ENCODE results near the gene LGALS9. TPM values are rescaled to one million over a fixed set of nuclear protein-coding genes. Genes with fewer than 3 reads are reported as not detected.

The LGALS9 gene
- polyA plus RNA-seq, 1 donor (not counting 4 experiments of a cell fraction or from before 2014, with no cell fraction given), result 0.94 TPM

- H3K9me3 ChIP-seq (ENCODE audit: control insufficient read depth, low read depth, low read length), result no peaks in the 10 kb centered on the region
- no peak overlapping the region for H3K4me3 ChIP-seq (ENCODE audit: control insufficient read depth in 2 of 3, extremely low read depth in 1 of 3, insufficient read depth in 2 of 3, low read depth in 1 of 3, low read length in 3 of 3)
- DNase-seq (ENCODE audit: low read depth, low spot score) (no peak), FAIRE-seq (no peak)
- H4K20me1 ChIP-seq (ENCODE audit: control insufficient read depth, extremely low read depth, insufficient read depth, low read length), result no peaks in the 10 kb centered on the region
- no peak overlapping the region for H3K4me2 ChIP-seq (ENCODE audit: control insufficient read depth, extremely low read depth, insufficient read depth, low read depth, low read length)
- H2AFZ ChIP-seq (ENCODE audit: control insufficient read depth, low read length), result no peak overlapping the region
- no peaks in the 10 kb centered on the region for H3K27me3 ChIP-seq (ENCODE audit: control insufficient read depth, extremely low read depth, insufficient read depth, low read length)
- H3K79me2 ChIP-seq (ENCODE audit: control insufficient read depth, insufficient read depth, low read length), result no peaks in the 10 kb centered on the region
- no peak overlapping the region for H3K9ac ChIP-seq (ENCODE audit: control insufficient read depth, extremely low read depth, insufficient read depth, low read length)
- no peak for TF ChIP-seq CTCF (optimal IDR thresholded peaks at IDR 0.05 in 1 of 3, IDR thresholded peaks at IDR 0.05 in 1 of 3, conservative IDR thresholded peaks at IDR 0.05 in 1 of 3; ENCODE audit: extremely low read depth in 1 of 3, insufficient read depth in 2 of 3, low read length in 3 of 3)
- no peak for TF ChIP-seq EZH2 (IDR thresholded peaks at IDR 0.05; ENCODE audit: low read length)
- H3K4me1 ChIP-seq (ENCODE audit: control insufficient read depth, extremely low read depth, insufficient read depth, low read length), result no peaks in the 10 kb centered on the region
- dilution Hi-C loops (cut with MboI; ENCODE audit: extremely low pct_ligation_motif_present, low sequenced_read_pairs), result no loop called here
- H3K36me3 ChIP-seq (ENCODE audit: control insufficient read depth in 2 of 2, extremely low read depth in 1 of 2, insufficient read depth in 2 of 2, low read length in 2 of 2), result no peaks in the 10 kb centered on the region
- no peak overlapping the region for H3K27ac ChIP-seq (ENCODE audit: control insufficient read depth, insufficient read depth, low read length)
- no peaks in the 10 kb centered on the region for H3K9me1 ChIP-seq (ENCODE audit: control insufficient read depth, extremely low read depth, insufficient read depth, low read length)
These were observed 22.4 kb upstream of the LGALS9 start for GRCh38 chr17:27608328-27609230.

GRCh38 chr17:27609611-27610303 is 21.2 kb upstream of the LGALS9 start:
- dilution Hi-C loops (cut with MboI; ENCODE audit: extremely low pct_ligation_motif_present, low sequenced_read_pairs), result no loop called here
- H3K4me1 ChIP-seq (ENCODE audit: control insufficient read depth, extremely low read depth, insufficient read depth, low read length), result no peaks in the 10 kb centered on the region
- H3K27me3 ChIP-seq (ENCODE audit: control insufficient read depth, extremely low read depth, insufficient read depth, low read length), result no peaks in the 10 kb centered on the region
- no peak overlapping the region for H3K9ac ChIP-seq (ENCODE audit: control insufficient read depth, extremely low read depth, insufficient read depth, low read length)
- no peak overlapping the region for H2AFZ ChIP-seq (ENCODE audit: control insufficient read depth, low read length)
- no peaks in the 10 kb centered on the region for H3K36me3 ChIP-seq (ENCODE audit: control insufficient read depth in 2 of 2, extremely low read depth in 1 of 2, insufficient read depth in 2 of 2, low read length in 2 of 2)
- H3K79me2 ChIP-seq (ENCODE audit: control insufficient read depth, insufficient read depth, low read length), result no peaks in the 10 kb centered on the region
- H3K9me3 ChIP-seq (ENCODE audit: control insufficient read depth, low read depth, low read length), result no peaks in the 10 kb centered on the region
- FAIRE-seq (no peak), DNase-seq (ENCODE audit: low read depth, low spot score) (no peak)
- no peak overlapping the region for H3K4me3 ChIP-seq (ENCODE audit: control insufficient read depth in 2 of 3, extremely low read depth in 1 of 3, insufficient read depth in 2 of 3, low read depth in 1 of 3, low read length in 3 of 3)
- no peaks in the 10 kb centered on the region for H4K20me1 ChIP-seq (ENCODE audit: control insufficient read depth, extremely low read depth, insufficient read depth, low read length)
- no peak overlapping the region for H3K27ac ChIP-seq (ENCODE audit: control insufficient read depth, insufficient read depth, low read length)
- H3K4me2 ChIP-seq (ENCODE audit: control insufficient read depth, extremely low read depth, insufficient read depth, low read depth, low read length), result no peak overlapping the region
- TF ChIP-seq EZH2 (IDR thresholded peaks at IDR 0.05; ENCODE audit: low read length) (no peak), CTCF (optimal IDR thresholded peaks at IDR 0.05 in 1 of 3, IDR thresholded peaks at IDR 0.05 in 1 of 3, conservative IDR thresholded peaks at IDR 0.05 in 1 of 3; ENCODE audit: extremely low read depth in 1 of 3, insufficient read depth in 2 of 3, low read length in 3 of 3) (peak; percentile 72 to 92 (median 83))
- H3K9me1 ChIP-seq (ENCODE audit: control insufficient read depth, extremely low read depth, insufficient read depth, low read length), result no peaks in the 10 kb centered on the region

All from keratinocyte (primary cell).